Measurements from ENCODE around the gene CNNM1.

Gene CNNM1

DNA sequence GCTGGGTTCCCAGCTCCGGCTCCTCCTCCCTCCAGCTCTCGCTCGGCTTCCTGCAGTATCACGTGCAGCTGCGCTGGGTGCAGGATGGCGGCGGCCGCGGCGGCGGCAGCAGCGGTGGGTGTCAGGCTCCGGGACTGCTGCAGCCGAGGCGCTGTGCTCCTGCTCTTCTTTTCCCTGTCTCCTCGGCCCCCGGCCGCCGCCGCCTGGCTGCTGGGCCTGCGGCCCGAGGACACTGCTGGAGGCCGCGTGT lies at the start of gene CNNM1:
TSS of gene CNNM1 (plus strand) at position 53 of the 250 bp plus-strand sequence. CDS start at position 85, 32 bp downstream.
- no peak for DNase-seq

GRCh38 chr10:99279626-99280111 lies 49.5 kb upstream of the CNNM1 start:
- no peak for DNase-seq

DNA sequence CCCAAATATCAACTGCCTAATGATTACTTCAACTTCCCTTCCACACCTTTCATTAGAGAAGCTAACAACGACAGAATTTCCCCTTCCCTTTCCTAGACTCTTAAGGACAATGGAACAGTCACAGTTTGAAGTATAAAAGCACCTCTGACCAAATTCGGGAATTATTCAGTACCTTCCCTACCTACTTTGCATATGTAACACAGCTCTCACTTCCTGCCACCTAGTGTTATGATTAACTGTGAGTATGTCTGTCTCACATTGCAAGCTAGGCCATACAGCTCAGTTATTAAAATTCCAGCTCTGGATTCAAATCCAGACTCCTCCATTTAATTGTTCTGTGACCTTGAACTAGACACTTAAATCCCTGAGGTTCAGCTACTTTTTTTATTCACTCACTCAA lies 48.7 kb upstream of the CNNM1 start:
- no peak for DNase-seq

GRCh38 chr10:99285881-99286280 lies 43.3 kb upstream of the CNNM1 start:
- DNase-seq: no peak

DNA sequence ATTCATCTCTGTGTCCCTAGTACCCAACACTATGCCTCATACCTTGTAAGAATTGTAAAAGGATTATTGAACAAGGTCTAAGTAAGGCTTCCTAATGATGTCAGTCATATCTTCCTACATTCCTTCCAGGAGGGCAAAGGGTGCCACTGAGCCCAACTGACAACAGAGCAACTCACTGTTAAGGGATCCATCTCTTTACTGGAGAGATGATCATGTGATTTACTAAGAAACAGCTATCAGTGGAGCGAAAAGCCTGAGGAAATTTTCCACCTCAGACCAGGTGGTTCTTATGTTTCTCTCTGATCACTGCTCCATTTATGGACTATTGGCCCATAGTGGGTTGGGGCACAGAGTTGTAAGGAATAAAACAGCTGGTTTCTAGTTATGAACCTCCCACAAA lies 38.9 kb upstream of the CNNM1 start:
- DNase-seq: no peak

GRCh38 chr10:99292159-99292558 lies 37.0 kb upstream of the CNNM1 start:
- no peak for DNase-seq

DNA sequence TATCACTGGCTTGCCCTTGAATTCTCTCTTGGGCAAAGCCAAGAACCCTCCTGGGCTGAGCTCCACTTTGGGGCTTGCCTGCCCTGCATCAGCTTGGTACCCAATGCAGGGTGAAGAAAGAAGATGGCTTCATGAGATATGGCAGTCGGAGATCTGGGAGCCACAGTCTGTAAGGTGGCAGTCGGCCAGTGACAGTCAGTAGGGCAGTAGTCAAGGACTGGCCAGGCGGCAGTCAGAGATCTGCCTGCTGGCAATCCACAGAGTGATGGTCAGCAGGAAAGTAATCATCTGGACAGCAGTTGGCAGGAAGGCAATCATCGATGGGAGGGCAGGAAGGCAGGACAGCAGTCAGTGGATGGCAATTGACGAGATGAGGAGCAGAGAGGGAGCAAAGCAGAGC lies 32.6 kb upstream of the CNNM1 start:
- no peak for DNase-seq

DNA sequence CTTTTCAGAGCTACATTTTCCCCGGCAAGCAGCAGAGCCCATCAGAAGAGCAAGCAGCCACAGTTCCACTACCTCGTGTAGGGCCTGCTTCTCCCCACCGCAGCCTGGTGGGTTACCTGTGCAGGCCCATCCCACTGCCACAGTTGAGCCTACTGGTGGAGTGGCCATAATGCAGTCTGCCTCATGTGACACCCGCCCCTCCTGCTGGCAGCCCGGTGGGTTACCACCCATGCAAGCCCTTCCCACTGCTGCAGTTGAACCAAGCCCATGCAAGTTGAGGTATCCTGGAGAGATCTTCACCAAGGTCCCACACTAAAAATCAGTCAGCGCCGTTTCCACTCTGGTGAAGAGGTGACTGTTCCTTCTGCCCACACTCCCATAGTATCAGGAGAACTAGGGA lies 32.1 kb upstream of the CNNM1 start:
- no peak for DNase-seq

- DNase-seq: no peak
Measured at GRCh38 chr10:99303899-99304861, 25.0 kb upstream of the CNNM1 start.

- no peak for DNase-seq
Measured at GRCh38 chr10:99304862-99305229, 24.3 kb upstream of the CNNM1 start.

DNA sequence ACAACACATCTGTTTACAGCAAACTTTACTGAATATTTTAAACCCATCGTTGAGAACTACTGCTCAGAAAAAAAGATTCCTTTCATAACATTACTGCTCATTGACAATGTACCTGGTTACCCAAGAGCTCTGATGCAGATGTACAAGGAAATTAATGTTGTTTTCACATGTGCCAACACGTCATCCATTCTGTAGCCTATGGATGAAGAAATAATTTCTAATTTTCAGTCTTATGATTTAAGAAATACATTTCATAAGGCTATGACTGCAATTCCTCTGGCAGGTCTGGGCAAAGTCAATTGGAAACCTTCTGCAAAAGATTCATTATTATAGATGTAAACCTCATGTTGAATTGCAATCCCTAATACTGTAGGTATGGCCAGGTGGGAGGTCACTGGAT lies 16.7 kb upstream of the CNNM1 start:
- DNase-seq: no peak

- DNase-seq: no peak
Measured at GRCh38 chr10:99315853-99316252, 13.3 kb upstream of the CNNM1 start.

DNA sequence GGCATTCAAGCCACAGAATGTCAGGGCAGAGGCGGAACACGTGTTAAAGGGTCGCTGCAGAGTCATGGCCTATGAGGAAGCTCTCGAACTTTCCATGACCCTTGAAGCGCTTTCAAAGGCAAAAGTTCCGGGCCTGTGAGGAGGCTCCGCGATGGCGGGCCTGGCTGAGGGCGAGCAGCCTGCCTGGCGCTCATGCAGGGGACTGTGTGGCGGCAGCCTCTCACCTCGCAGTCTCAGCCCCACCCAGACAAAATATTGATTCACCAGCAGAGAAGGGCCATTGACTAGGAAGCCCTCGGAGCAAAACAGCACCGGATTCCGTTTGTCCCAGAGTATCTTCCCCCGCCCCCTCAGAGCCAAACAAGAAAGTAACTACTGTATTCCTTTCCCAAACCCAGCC lies 12.8 kb upstream of the CNNM1 start:
- DNase-seq: no peak

- no peak for DNase-seq
Measured at GRCh38 chr10:99318048-99318447, 11.1 kb upstream of the CNNM1 start.

GRCh38 chr10:99318475-99318874 lies 10.7 kb upstream of the CNNM1 start:
- no peak for DNase-seq

GRCh38 chr10:99325281-99325680 lies 3.9 kb upstream of the CNNM1 start:
- DNase-seq: no peak

- DNase-seq: no peak
Measured at GRCh38 chr10:99326871-99327270, 2.3 kb upstream of the CNNM1 start.

- no peak for DNase-seq
Measured at GRCh38 chr10:99328579-99329303, 415 bp upstream of the CNNM1 start.

DNA sequence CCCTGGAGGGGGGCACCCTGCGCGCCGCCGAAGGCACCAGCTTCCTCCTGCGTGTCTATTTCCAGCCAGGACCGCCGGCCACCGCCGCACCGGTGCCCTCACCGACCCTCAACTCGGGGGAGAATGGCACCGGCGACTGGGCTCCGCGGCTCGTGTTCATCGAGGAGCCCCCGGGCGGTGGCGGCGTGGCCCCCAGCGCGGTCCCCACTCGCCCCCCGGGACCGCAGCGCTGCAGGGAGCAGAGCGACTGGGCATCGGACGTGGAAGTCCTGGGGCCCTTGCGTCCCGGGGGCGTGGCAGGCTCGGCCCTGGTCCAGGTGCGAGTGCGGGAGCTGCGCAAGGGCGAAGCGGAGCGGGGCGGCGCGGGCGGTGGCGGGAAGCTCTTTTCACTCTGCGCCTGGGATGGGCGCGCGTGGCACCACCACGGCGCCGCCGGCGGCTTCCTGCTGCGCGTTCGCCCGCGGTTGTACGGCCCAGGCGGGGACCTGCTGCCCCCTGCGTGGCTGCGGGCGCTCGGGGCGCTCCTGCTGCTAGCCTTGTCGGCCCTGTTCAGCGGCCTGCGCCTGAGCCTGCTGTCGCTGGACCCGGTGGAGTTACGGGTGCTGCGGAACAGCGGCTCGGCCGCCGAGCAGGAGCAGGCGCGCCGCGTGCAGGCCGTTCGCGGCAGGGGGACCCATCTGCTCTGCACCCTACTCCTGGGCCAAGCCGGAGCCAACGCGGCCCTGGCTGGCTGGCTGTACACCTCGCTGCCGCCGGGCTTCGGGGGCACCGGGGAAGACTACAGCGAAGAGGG lies 594 bp downstream of the CNNM1 start:
- no peak for DNase-seq

GRCh38 chr10:99330347-99330924 lies 1.3 kb downstream of the CNNM1 start:
- no peak for DNase-seq

GRCh38 chr10:99331207-99331803 lies 2.1 kb downstream of the CNNM1 start:
- no peak for DNase-seq

DNA sequence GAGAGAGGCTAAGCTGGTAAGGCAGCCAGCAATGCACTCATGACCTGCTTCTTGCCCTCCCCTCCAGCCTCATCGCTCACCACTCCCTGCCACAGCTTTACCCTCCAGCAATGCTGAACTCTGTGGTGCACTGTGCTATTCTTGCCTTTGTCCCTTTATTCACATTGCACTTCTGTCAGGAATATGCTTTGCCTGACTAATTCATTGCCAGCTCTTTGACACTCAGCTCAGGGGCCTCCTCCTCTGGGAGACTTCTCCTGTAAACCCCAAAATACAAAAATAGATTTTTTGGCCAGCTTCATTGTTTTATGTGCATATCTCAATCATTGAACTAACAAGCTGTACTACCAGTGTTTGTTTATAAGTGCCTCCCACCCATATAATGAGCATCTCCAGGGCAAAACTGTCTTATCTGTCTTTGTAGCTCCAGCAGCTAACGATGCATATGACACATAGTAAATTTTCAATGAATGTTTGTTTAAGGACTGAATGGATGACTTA lies 8.2 kb downstream of the CNNM1 start:
- DNase-seq: no peak

Data from SHP77 (cell line).